Breast epithelium (tissue), 4 donors: Measurements from ENCODE around the gene JADE2. TPM values are rescaled to one million over a fixed set of nuclear protein-coding genes. Genes with fewer than 3 reads are reported as not detected.

Source experiments
- DNase-seq, 2 donors: peaks; one replicate each; pipeline ENCODE4 v3.0.0-alpha.2; 2019; ENCODE audit warnings: low spot score in 2 of 2
- H3K27ac ChIP-seq, 2 donors: fragments of 200-600 bp; sonication (generic) in 1 of 2; one replicate each; pipeline ENCODE4 v1.5.1; 2016 to 2019; ENCODE audit warnings: mild to moderate bottlenecking in 1 of 2
- H3K27me3 ChIP-seq, 2 donors: fragments of 200-600 bp; sonication (generic) in 1 of 2; one replicate each; pipeline versions ENCODE4 v1.5.1 to v1.6.0; 2017 to 2019; ENCODE audit warnings: control low read depth in 1 of 2, mild to moderate bottlenecking in 1 of 2
- H3K36me3 ChIP-seq: fragments of 200-600 bp; one replicate; pipeline ENCODE4 v1.5.1; 2019
- H3K4me1 ChIP-seq, 2 donors: fragments of 200-600 bp; sonication (generic); one replicate each; pipeline ENCODE4 v1.5.1; 2016 to 2019; ENCODE audit warnings: control low read depth in 1 of 2
- H3K4me3 ChIP-seq, 3 donors: fragments of 200-600 bp; sonication (generic); 1 replicate in 2 of 3; 2 replicates in 1 of 3; pipeline ENCODE4 v1.5.1; 2016 to 2019; ENCODE audit warnings: mild to moderate bottlenecking in 3 of 3, moderate library complexity in 2 of 3
- H3K9me3 ChIP-seq, 2 donors: fragments of 200-600 bp; sonication (generic) in 1 of 2; one replicate each; pipeline ENCODE4 v1.5.1; 2016 to 2019; ENCODE audit warnings: control low read depth in 1 of 2
- POLR2A ChIP-seq: fragments of 450-650 bp; IDR thresholded peaks from one replicate; pipeline ENCODE4 v1.6.1; 2016; ENCODE audit warnings: antibody characterized with exemption, mild to moderate bottlenecking, moderate library complexity
- POLR2AphosphoS5 ChIP-seq, 3 donors: sonication (generic); formaldehyde crosslinking; IDR thresholded peaks; one replicate each; pipeline ENCODE4 v1.6.1; 2017; ENCODE audit warnings: antibody characterized with exemption in 3 of 3
- intact Hi-C: fragments of 100-400 bp; cut with DNase I; formaldehyde crosslinking; loops from one replicate; pipeline ENCODE4 v1.15.1; 2023; ENCODE audit warnings: low total_unique reads
- total RNA-seq, 3 donors: library from RNA; depleted of rRNA; stranded (reverse); fragments of >200 nt; gene quantifications; one replicate each; pipeline ENCODE4 v1.1.0, GENCODE V29; 2016
- TF ChIP-seq, protein P1 (sequence below), 3 donors: fragments of 450-650 bp; IDR thresholded peaks; one replicate each; pipeline ENCODE4 v1.5.1; 2016 to 2017; ENCODE audit warnings: antibody characterized with exemption in 3 of 3, mild to moderate bottlenecking in 3 of 3, moderate library complexity in 3 of 3

The JADE2 gene
- total RNA-seq, 3 donors from 2014 or later = 39.0 to 66.0 (median 61.4) TPM

GRCh38 chr5:134508521-134509195 lies 16.8 kb upstream of the JADE2 start:
- Histone ChIP-seq H3K27ac (peak overlapping the region; percentile 77 to 86), H3K9me3 (no peaks in the 10 kb centered on the region), H3K36me3 (no peaks in the 10 kb centered on the region), H3K4me3 (no peak overlapping the region), H3K27me3 (no peaks in the 10 kb centered on the region), H3K4me1 (peaks cover 0 to 16% of the 10 kb centered on the region in 2 donors)
- TF ChIP-seq, protein P1, sequence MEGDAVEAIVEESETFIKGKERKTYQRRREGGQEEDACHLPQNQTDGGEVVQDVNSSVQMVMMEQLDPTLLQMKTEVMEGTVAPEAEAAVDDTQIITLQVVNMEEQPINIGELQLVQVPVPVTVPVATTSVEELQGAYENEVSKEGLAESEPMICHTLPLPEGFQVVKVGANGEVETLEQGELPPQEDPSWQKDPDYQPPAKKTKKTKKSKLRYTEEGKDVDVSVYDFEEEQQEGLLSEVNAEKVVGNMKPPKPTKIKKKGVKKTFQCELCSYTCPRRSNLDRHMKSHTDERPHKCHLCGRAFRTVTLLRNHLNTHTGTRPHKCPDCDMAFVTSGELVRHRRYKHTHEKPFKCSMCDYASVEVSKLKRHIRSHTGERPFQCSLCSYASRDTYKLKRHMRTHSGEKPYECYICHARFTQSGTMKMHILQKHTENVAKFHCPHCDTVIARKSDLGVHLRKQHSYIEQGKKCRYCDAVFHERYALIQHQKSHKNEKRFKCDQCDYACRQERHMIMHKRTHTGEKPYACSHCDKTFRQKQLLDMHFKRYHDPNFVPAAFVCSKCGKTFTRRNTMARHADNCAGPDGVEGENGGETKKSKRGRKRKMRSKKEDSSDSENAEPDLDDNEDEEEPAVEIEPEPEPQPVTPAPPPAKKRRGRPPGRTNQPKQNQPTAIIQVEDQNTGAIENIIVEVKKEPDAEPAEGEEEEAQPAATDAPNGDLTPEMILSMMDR (IDR thresholded peaks at IDR 0.05) = no peak
- TF ChIP-seq POLR2AphosphoS5 (IDR thresholded peaks at IDR 0.05) (no peak), POLR2A (no peak)
- intact Hi-C loops = no loop called here
- no peak for DNase-seq

- Histone ChIP-seq H3K4me3 (no peak overlapping the region), H3K36me3 (no peaks in the 10 kb centered on the region), H3K27me3 (no peaks in the 10 kb centered on the region), H3K9me3 (no peaks in the 10 kb centered on the region), H3K4me1 (peaks cover 0 to 16% of the 10 kb centered on the region in 2 donors), H3K27ac (peak overlapping the region; percentile 77 to 86)
- intact Hi-C loops = no loop called here
- TF ChIP-seq, protein P1 (IDR thresholded peaks at IDR 0.05) = no peak
- TF ChIP-seq POLR2AphosphoS5 (IDR thresholded peaks at IDR 0.05) (peak in 2 of 3 donors; percentile 28 to 62), POLR2A (no peak)
- peak; percentile 61 to 88 for DNase-seq
Measured at GRCh38 chr5:134509308-134510040, 16.0 kb upstream of the JADE2 start.

DNA sequence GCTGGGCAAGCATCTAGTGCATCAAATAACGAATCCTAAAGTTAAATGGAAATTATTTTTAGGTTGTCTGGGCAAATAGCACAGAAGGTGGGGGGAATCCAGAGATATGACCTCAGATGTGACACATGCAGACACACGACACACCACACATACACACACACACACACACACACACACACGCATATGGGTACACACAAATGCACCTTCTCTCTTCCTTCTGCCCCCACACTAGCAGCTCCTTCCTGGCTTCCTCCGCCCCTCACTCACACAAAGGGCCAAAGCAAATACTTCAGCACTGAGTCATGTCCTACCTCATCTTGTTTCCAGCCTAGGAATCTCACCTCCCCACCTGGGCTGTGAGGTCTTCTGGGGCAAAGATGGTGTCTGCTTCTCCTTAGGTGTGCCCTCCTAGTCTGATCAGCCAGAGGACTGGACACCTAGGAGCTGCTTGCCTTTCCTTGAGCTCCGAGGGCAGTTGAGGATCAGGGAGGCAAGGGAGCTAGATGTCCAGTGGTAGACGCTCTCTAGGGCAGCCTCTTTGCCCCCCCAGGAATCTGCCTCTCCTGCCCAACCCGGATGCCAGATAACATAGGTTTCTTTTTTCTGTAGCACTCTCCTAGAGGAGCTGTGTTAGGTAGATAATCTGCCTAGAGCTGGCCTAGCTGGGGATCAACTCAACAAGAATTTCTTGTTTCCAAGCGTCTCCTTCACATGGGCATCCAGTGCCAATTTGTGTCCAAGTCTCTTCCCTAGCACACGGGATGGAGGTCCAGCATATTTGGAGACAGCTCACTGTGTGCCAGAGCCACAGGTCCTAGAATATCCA lies 14.3 kb upstream of the JADE2 start:
- TF ChIP-seq POLR2AphosphoS5 (IDR thresholded peaks at IDR 0.05) (no peak), POLR2A (no peak)
- TF ChIP-seq, protein P1 (IDR thresholded peaks at IDR 0.05) = no peak
- intact Hi-C loops = no loop called here
- Histone ChIP-seq H3K36me3 (no peaks in the 10 kb centered on the region), H3K27ac (peak overlapping the region; percentile 86 to 91), H3K4me1 (peaks cover 0 to 16% of the 10 kb centered on the region in 2 donors), H3K4me3 (no peak overlapping the region), H3K9me3 (no peaks in the 10 kb centered on the region), H3K27me3 (no peaks in the 10 kb centered on the region)
- DNase-seq = peak in 1 of 2 donors; percentile 55

DNA sequence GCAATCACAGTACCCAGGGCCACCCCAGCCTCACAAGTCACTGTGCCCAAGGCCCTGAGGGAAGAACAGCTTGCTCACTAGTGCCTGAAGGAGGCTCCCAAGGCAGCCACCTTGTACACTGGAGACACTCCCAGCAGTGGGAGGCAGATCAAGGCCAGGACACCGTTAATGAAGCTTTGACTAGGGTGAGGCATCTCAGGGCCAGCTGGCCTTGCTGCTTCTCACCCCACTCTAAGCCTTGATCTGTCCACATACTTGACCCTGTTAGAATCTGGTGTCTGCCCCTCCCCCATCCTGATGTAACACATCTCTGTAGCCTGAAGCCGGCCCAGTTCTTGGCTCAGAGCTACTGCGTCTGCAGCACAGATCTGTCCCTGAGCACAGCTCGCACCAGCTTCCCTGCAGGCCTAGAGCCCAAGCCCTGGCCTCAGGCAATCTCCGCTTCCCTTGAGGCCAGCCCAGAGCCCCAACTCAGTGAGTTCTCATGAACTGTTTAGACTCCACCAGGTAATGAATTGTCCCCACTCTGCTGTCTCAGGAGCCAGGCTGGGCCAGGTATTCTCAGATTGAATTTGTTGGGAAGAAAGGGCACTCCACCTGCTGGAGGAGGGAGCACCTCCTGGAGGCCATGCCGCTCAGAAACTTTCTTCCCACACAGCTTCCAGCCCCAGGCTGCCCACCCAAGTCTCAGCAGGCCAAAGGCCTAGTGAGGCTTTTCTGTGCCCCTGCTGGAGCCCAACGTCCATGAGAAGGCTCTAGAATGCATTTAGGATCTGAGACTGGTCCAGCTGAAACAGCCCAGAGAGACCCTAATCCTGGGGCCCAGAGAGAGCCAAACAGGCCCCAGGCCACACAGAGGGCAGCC lies 13.4 kb upstream of the JADE2 start:
- intact Hi-C loops = no loop called here
- TF ChIP-seq POLR2AphosphoS5 (IDR thresholded peaks at IDR 0.05) (peak in 1 of 3 donors; percentile 28), POLR2A (no peak)
- TF ChIP-seq, protein P1 (IDR thresholded peaks at IDR 0.05) = peak; percentile 28 to 53 (median 38)
- no peak overlapping the region for H3K4me3 ChIP-seq
- H3K9me3 ChIP-seq = no peaks in the 10 kb centered on the region
- no peaks in the 10 kb centered on the region for H3K27me3 ChIP-seq
- DNase-seq = peak; percentile 56 to 63
- peak overlapping the region; percentile 86 to 91 for H3K27ac ChIP-seq
- no peaks in the 10 kb centered on the region for H3K36me3 ChIP-seq
- peaks cover 0 to 16% of the 10 kb centered on the region in 2 donors for H3K4me1 ChIP-seq
